GM12878 (cell line): Measurements from ENCODE around the gene VMP1. TPM values are rescaled to one million over a fixed set of nuclear protein-coding genes. Genes with fewer than 3 reads are reported as not detected.
A peak's percentile ranks its signal among the peaks of the same experiment; 100 is the strongest.

Experiments used
- ATAC-seq: fragments of 200-7000 bp; cut with Tn5 transposase; 3 replicates; pipeline ENCODE4 v1.9.1; 2020; ENCODE audit warnings: mild to moderate bottlenecking, moderate library complexity
- BruUV-seq: library from RNA; stranded (reverse); fragments of 400-500 nt; replicated peaks from 2 replicates; lab custom pipeline; 2021; lab: Mats Ljungman, UMichigan
- CTCF ChIA-PET: fragments of 300-600 bp; sonication (Branson Sonifier 250); formaldehyde crosslinking; extraction: SDS; loops from one replicate; lab custom pipeline; 2021; ENCODE audit warnings: inconsistent platforms; lab: Yijun Ruan, JAX
- POLR2A ChIA-PET: fragments of 350-600 bp; formaldehyde crosslinking; extraction: SDS; loops from one replicate; lab custom pipeline; 2021; ENCODE audit warnings: inconsistent platforms; lab: Charles Lee
- RAD21 ChIA-PET: fragments of 300-600 bp; sonication (Branson Sonifier 250); formaldehyde crosslinking; loops from one replicate; lab custom pipeline; 2023; ENCODE audit warnings: antibody characterized with exemption; ENCODE audit not compliant: unreplicated experiment; lab: Charles Lee
- SMC1A ChIA-PET: fragments of 300-600 bp; sonication (Branson Sonifier 250); formaldehyde crosslinking; loops from one replicate; lab custom pipeline; 2023; ENCODE audit not compliant: unreplicated experiment, uncharacterized antibody; lab: Charles Lee
- DNase-seq: peaks from one replicate; pipeline ENCODE4 v3.0.0-alpha.2; 2011; ENCODE audit warnings: low read depth, low spot score
- FAIRE-seq: peaks from 3 replicates; lab custom pipeline; 2011; peaks lifted over from hg19 to GRCh38; lab: Jason Lieb, UNC
- H2AFZ ChIP-seq: 2 replicates; pipeline ENCODE4 v1.6.0; 2011; ENCODE audit warnings: low read depth, low read length, control low read depth; ENCODE audit not compliant: control insufficient read depth
- H3K27ac ChIP-seq: 2 replicates; pipeline ENCODE4 v1.5.1; 2011; ENCODE audit warnings: control low read depth; ENCODE audit not compliant: control insufficient read depth, insufficient read depth
- H3K27me3 ChIP-seq, 2 experiments: replicated peaks in 1 of 2; 2 replicates each; pipeline versions ENCODE4 v1.6.0 to v1.6.1; 2011; ENCODE audit warnings: low read length in 1 of 2; ENCODE audit not compliant: control insufficient read depth in 2 of 2, insufficient read depth in 2 of 2
- H3K36me3 ChIP-seq, 2 experiments: 2 replicates each; pipeline ENCODE4 v1.5.1; 2011; ENCODE audit warnings: low read length in 1 of 2; ENCODE audit not compliant: control insufficient read depth in 2 of 2, insufficient read depth in 2 of 2
- H3K4me1 ChIP-seq: 2 replicates; pipeline ENCODE4 v1.6.1; 2011; ENCODE audit warnings: mild to moderate bottlenecking, low read length, moderate library complexity, mixed read lengths; ENCODE audit not compliant: control insufficient read depth, insufficient read depth
- H3K4me2 ChIP-seq: 2 replicates; pipeline ENCODE4 v1.6.0; 2011; ENCODE audit warnings: control low read depth; ENCODE audit not compliant: control insufficient read depth, insufficient read depth
- H3K4me3 ChIP-seq: fragments of 200-600 bp; sonication (generic); 2 replicates; pipeline ENCODE4 v1.5.1; 2016
- H3K79me2 ChIP-seq: 2 replicates; pipeline ENCODE4 v1.6.0; 2011; ENCODE audit warnings: low read length; ENCODE audit not compliant: control insufficient read depth, insufficient read depth
- H3K9ac ChIP-seq: 2 replicates; pipeline ENCODE4 v1.8.0; 2011; ENCODE audit warnings: low read length, control low read depth, mixed read lengths; ENCODE audit not compliant: control insufficient read depth, insufficient read depth
- H3K9me3 ChIP-seq: replicated peaks from 3 replicates; pipeline ENCODE4 v1.5.1; 2011; ENCODE audit warnings: mild to moderate bottlenecking, low read length; ENCODE audit not compliant: control insufficient read depth, insufficient read depth
- H4K20me1 ChIP-seq: 2 replicates; pipeline ENCODE4 v1.6.0; 2011; ENCODE audit not compliant: control insufficient read depth, insufficient read depth
- JUNB ChIP-seq: IDR thresholded peaks from 2 replicates; pipeline ENCODE4 v1.6.1; 2016; ENCODE audit warnings: antibody characterized with exemption, mild to moderate bottlenecking
- NFIC ChIP-seq: IDR thresholded peaks from 2 replicates; pipeline ENCODE4 v1.6.1; 2012; ENCODE audit warnings: low read depth, mild to moderate bottlenecking, inconsistent platforms, low read length, moderate library complexity
- NR2F1 ChIP-seq: fragments of 450-650 bp; conservative IDR thresholded peaks from 2 replicates; pipeline ENCODE4 v1.6.1; 2017; ENCODE audit warnings: mild to moderate bottlenecking
- RAD21 ChIP-seq: IDR thresholded peaks from 2 replicates; pipeline ENCODE4 v1.6.1; 2011; ENCODE audit warnings: mild to moderate bottlenecking, low read depth, low read length, moderate library complexity; ENCODE audit not compliant: insufficient read depth
- WGBS: methylation state at CpG from one replicate; pipeline ENCODE4 v1.1.6; 2016; ENCODE audit warnings: low lambda C conversion rate; ENCODE audit not compliant: insufficient replicate concordance, insufficient coverage; ENCODE audit errors: missing lambda C conversion rate; 5-methylcytosine and 5-hydroxymethylcytosine counted together
- in situ Hi-C: fragments of 300-500 bp; cut with MboI; formaldehyde crosslinking; loops from 9 replicates; pipeline ENCODE4 v1.14.3; 2018; ENCODE audit warnings: mixed read lengths
- intact Hi-C: fragments of 100-400 bp; cut with micrococcal nuclease; formaldehyde crosslinking; loops from one replicate; pipeline ENCODE4 v1.14.2; 2022; ENCODE audit not compliant: unreplicated experiment
- polyA plus RNA-seq, 11 experiments: library from polyadenylated mRNA; depleted of rRNA in 4 of 11; unstranded in 6 of 11; stranded (reverse) in 5 of 11; fragments of >200 nt; fragmentation: Nextera tagmentation in 4 of 11; fragmentation: Illumina TruSeq in 1 of 11; extraction: Ambion mirVana in 4 of 11; extraction: Trizol in 1 of 11; gene quantifications; 1 replicate in 1 of 11; 2 replicates in 10 of 11; pipeline versions ENCODE4 v1.2.1 to v1.2.3, GENCODE V29; 2011 to 2016; ENCODE audit warnings: inconsistent platforms in 2 of 11, missing spikeins in 2 of 11, low read depth in 1 of 11
- total RNA-seq, 4 experiments: library from RNA; depleted of rRNA in 3 of 4; stranded (reverse); fragments of >200 nt in 3 of 4; fragmentation: Illumina TruSeq in 1 of 4; extraction: Trizol in 1 of 4; gene quantifications; 2 replicates each; pipeline versions ENCODE4 v1.2.1 to v1.2.3, GENCODE V29; 2013 to 2021
- TF ChIP-seq, protein P1 (sequence below): fragments of 450-650 bp; IDR thresholded peaks from 2 replicates; pipeline ENCODE4 v1.6.1; 2017; ENCODE audit warnings: mild to moderate bottlenecking
- TF ChIP-seq, protein P2 (sequence below): fragments of 450-650 bp; IDR thresholded peaks from 2 replicates; pipeline ENCODE4 v1.6.1; 2017; ENCODE audit warnings: low read depth, mild to moderate bottlenecking, moderate library complexity
- TF ChIP-seq, protein P3 (sequence below): IDR thresholded peaks from 2 replicates; pipeline ENCODE4 v1.6.1; 2012; ENCODE audit warnings: low read depth, low read length, improper control_type of control experiment

Gene VMP1
- total and polyA plus RNA-seq, 10 of the 15 experiments (the other 5 are each of a cell fraction or from before 2014, with no cell fraction given): 88.4 to 199 (median 132) TPM

DNA sequence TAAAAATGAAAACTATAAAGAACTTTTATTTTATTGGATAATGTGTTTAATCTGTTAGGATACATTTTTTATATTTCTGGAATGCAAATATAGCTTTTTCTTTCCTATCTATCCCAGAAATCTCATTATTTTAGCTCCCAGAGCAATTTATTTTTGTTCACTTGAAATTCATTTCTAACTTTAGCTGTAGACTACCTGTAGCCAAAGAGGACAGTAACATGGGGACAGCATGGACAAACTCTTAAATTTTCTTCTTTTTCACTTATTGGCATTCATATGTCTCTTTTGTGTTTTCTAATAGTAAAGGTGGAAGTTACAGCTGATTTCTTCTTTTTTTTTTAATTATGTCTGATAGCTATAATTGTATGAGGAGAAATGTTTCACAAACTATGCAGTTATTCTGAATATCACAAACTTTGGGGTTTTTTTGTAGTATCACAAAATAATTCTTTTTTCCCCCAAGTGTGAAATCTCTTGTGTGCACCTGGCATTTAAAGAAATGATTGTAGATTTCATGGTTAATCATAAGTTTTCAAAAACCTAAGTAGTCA lies 55.4 kb downstream of the VMP1 start (continued):
- TF ChIP-seq, protein P1, sequence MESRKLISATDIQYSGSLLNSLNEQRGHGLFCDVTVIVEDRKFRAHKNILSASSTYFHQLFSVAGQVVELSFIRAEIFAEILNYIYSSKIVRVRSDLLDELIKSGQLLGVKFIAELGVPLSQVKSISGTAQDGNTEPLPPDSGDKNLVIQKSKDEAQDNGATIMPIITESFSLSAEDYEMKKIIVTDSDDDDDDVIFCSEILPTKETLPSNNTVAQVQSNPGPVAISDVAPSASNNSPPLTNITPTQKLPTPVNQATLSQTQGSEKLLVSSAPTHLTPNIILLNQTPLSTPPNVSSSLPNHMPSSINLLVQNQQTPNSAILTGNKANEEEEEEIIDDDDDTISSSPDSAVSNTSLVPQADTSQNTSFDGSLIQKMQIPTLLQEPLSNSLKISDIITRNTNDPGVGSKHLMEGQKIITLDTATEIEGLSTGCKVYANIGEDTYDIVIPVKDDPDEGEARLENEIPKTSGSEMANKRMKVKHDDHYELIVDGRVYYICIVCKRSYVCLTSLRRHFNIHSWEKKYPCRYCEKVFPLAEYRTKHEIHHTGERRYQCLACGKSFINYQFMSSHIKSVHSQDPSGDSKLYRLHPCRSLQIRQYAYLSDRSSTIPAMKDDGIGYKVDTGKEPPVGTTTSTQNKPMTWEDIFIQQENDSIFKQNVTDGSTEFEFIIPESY: no peak
- TF ChIP-seq RAD21 (no peak), NFIC (no peak)
- TF ChIP-seq, protein P2, sequence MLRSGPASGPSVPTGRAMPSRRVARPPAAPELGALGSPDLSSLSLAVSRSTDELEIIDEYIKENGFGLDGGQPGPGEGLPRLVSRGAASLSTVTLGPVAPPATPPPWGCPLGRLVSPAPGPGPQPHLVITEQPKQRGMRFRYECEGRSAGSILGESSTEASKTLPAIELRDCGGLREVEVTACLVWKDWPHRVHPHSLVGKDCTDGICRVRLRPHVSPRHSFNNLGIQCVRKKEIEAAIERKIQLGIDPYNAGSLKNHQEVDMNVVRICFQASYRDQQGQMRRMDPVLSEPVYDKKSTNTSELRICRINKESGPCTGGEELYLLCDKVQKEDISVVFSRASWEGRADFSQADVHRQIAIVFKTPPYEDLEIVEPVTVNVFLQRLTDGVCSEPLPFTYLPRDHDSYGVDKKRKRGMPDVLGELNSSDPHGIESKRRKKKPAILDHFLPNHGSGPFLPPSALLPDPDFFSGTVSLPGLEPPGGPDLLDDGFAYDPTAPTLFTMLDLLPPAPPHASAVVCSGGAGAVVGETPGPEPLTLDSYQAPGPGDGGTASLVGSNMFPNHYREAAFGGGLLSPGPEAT: no peak
- TF ChIP-seq, all 136 proteins: peak for 0

- Histone ChIP-seq H3K27me3 (no peaks in the 10 kb centered on the region), H3K4me2 (no peak overlapping the region), H4K20me1 (no peaks in the 10 kb centered on the region), H3K27ac (no peak overlapping the region), H3K9me3 (no peaks in the 10 kb centered on the region; the same call in 1 of the 3 replicates), H3K36me3 (peaks cover 0 to 4% of the 10 kb centered on the region in 2 experiments; a peak in 1 of 4 replicates), H3K9ac (no peak overlapping the region), H3K79me2 (no peaks in the 10 kb centered on the region), H3K4me3 (no peak overlapping the region), H2AFZ (no peak overlapping the region), H3K4me1 (peaks cover 4% of the 10 kb centered on the region; the same call in 1 of the 2 replicates)
- ChIA-PET POLR2A (interaction anchor here (1.0 to 4.0 kb wide), 10 partner anchors 8 to 79 kb away, joined by 3 to 19 read pairs (median 4); no protein-coding TSS in a partner anchor), SMC1A (interaction anchor here (0.9 to 5.6 kb wide), 9 partner anchors 11 to 96 kb away, joined by 3 to 74 read pairs (median 18); no protein-coding TSS in a partner anchor), RAD21 (interaction anchor here (1.5 to 5.6 kb wide), 6 partner anchors 11 to 83 kb away, joined by 4 to 51 read pairs (median 30); no protein-coding TSS in a partner anchor), CTCF (interaction anchor here (0.6 to 4.9 kb wide), 6 partner anchors 10 to 99 kb away, joined by 3 to 42 read pairs (median 8); no protein-coding TSS in a partner anchor)
- WGBS: 100% methylated on average over 1 of the region's 1 CpG
- TF ChIP-seq, protein P3, sequence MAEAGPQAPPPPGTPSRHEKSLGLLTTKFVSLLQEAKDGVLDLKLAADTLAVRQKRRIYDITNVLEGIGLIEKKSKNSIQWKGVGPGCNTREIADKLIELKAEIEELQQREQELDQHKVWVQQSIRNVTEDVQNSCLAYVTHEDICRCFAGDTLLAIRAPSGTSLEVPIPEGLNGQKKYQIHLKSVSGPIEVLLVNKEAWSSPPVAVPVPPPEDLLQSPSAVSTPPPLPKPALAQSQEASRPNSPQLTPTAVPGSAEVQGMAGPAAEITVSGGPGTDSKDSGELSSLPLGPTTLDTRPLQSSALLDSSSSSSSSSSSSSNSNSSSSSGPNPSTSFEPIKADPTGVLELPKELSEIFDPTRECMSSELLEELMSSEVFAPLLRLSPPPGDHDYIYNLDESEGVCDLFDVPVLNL: no peak
- TF ChIP-seq NR2F1 (0 out of 2 replicates have a peak, but pooled peaks have one; percentile 31), JUNB (peak; percentile 42)
- ATAC-seq (peak; percentile 43), DNase-seq (no peak), FAIRE-seq (no peak)
- intact Hi-C loops (no loop called here), in situ Hi-C loops (no loop called here)
- BruUV-seq: no TSS peak
These were observed 56.4 kb downstream of the VMP1 start for GRCh38 chr17:59763861-59764260.
